Activated naive CD8-positive, alpha-beta T cell (primary cell): Measurements from ENCODE around the gene CDH3.

ENCODE experiments used
- H3K27ac Mint-ChIP-seq: one replicate; pipeline ENCODE4 v1.8.0; 2021; ENCODE audit warnings: mixed read lengths
- H3K27me3 Mint-ChIP-seq: one replicate; pipeline ENCODE4 v1.8.0; 2021; ENCODE audit warnings: mixed read lengths
- H3K36me3 Mint-ChIP-seq: one replicate; pipeline ENCODE4 v1.8.0; 2021; ENCODE audit warnings: mixed read lengths
- H3K4me1 Mint-ChIP-seq: one replicate; pipeline ENCODE4 v1.8.0; 2021; ENCODE audit warnings: low read depth, mixed read lengths
- H3K4me3 Mint-ChIP-seq: one replicate; pipeline ENCODE4 v1.8.0; 2021; ENCODE audit warnings: mild to moderate bottlenecking, mixed read lengths
- H3K9me3 Mint-ChIP-seq: one replicate; pipeline ENCODE4 v1.8.0; 2021; ENCODE audit warnings: low read depth, mixed read lengths

The CDH3 gene

GRCh38 chr16:68644715-68645493 lies at the start of gene CDH3:
Gene CDH3 (plus strand): TSS chr16:68645310. CDS start chr16:68645380, 70 bp downstream.
- H3K36me3 Mint-ChIP-seq: no peaks in the 10 kb centered on the region
- peak within 1 kb of the TSS; percentile 76 for H3K4me3 Mint-ChIP-seq
- H3K27ac Mint-ChIP-seq: no peak within 1 kb of the TSS
- no peaks in the 10 kb centered on the region for H3K9me3 Mint-ChIP-seq
- peaks cover 18% of the 10 kb centered on the region for H3K4me1 Mint-ChIP-seq
- H3K27me3 Mint-ChIP-seq: peaks cover 31% of the 10 kb centered on the region

- peaks cover 2% of the 10 kb centered on the region for H3K4me1 Mint-ChIP-seq
- H3K27me3 Mint-ChIP-seq: no peaks in the 10 kb centered on the region
- H3K9me3 Mint-ChIP-seq: no peaks in the 10 kb centered on the region
- peaks cover 3% of the 10 kb centered on the region for H3K36me3 Mint-ChIP-seq
- H3K27ac Mint-ChIP-seq: no peak overlapping the region
- H3K4me3 Mint-ChIP-seq: no peak overlapping the region
Measured at GRCh38 chr16:68596266-68596665, 48.8 kb upstream of the CDH3 start.

GRCh38 chr16:68599586-68599985 lies 45.5 kb upstream of the CDH3 start:
- Mint-ChIP-seq H3K4me1 (no peaks in the 10 kb centered on the region), H3K36me3 (peaks cover 2% of the 10 kb centered on the region), H3K9me3 (no peaks in the 10 kb centered on the region), H3K27ac (no peak overlapping the region), H3K27me3 (no peaks in the 10 kb centered on the region), H3K4me3 (no peak overlapping the region)

- Mint-ChIP-seq H3K9me3 (no peaks in the 10 kb centered on the region), H3K36me3 (peaks cover 2% of the 10 kb centered on the region), H3K4me1 (no peaks in the 10 kb centered on the region), H3K27ac (no peak overlapping the region), H3K4me3 (no peak overlapping the region), H3K27me3 (no peaks in the 10 kb centered on the region)
Measured at GRCh38 chr16:68605746-68606145, 39.4 kb upstream of the CDH3 start.

GRCh38 chr16:68607443-68607842 lies 37.7 kb upstream of the CDH3 start:
- H3K9me3 Mint-ChIP-seq: no peaks in the 10 kb centered on the region
- no peak overlapping the region for H3K4me3 Mint-ChIP-seq
- no peaks in the 10 kb centered on the region for H3K4me1 Mint-ChIP-seq
- no peaks in the 10 kb centered on the region for H3K27me3 Mint-ChIP-seq
- H3K36me3 Mint-ChIP-seq: peaks cover 2% of the 10 kb centered on the region
- H3K27ac Mint-ChIP-seq: no peak overlapping the region

GRCh38 chr16:68608330-68608729 lies 36.8 kb upstream of the CDH3 start:
- Mint-ChIP-seq H3K27me3 (no peaks in the 10 kb centered on the region), H3K4me1 (no peaks in the 10 kb centered on the region), H3K9me3 (no peaks in the 10 kb centered on the region), H3K27ac (no peak overlapping the region), H3K4me3 (no peak overlapping the region), H3K36me3 (peaks cover 5% of the 10 kb centered on the region)

- Mint-ChIP-seq H3K36me3 (peaks cover 7% of the 10 kb centered on the region), H3K27ac (no peak overlapping the region), H3K9me3 (peaks cover 6% of the 10 kb centered on the region), H3K4me3 (no peak overlapping the region), H3K4me1 (no peaks in the 10 kb centered on the region), H3K27me3 (peaks cover 2% of the 10 kb centered on the region)
Measured at GRCh38 chr16:68612996-68613395, 32.1 kb upstream of the CDH3 start.

GRCh38 chr16:68617734-68618133 lies 27.4 kb upstream of the CDH3 start:
- Mint-ChIP-seq H3K27me3 (peaks cover 2% of the 10 kb centered on the region), H3K9me3 (peaks cover 6% of the 10 kb centered on the region), H3K4me1 (no peaks in the 10 kb centered on the region), H3K4me3 (no peak overlapping the region), H3K27ac (no peak overlapping the region), H3K36me3 (peaks cover 2% of the 10 kb centered on the region)

GRCh38 chr16:68626557-68626956 lies 18.6 kb upstream of the CDH3 start:
- H3K4me3 Mint-ChIP-seq: no peak overlapping the region
- no peaks in the 10 kb centered on the region for H3K4me1 Mint-ChIP-seq
- peaks cover 2% of the 10 kb centered on the region for H3K27me3 Mint-ChIP-seq
- H3K27ac Mint-ChIP-seq: no peak overlapping the region
- no peaks in the 10 kb centered on the region for H3K9me3 Mint-ChIP-seq
- H3K36me3 Mint-ChIP-seq: no peaks in the 10 kb centered on the region

GRCh38 chr16:68627951-68628425 lies 17.1 kb upstream of the CDH3 start:
- Mint-ChIP-seq H3K4me3 (no peak overlapping the region), H3K4me1 (no peaks in the 10 kb centered on the region), H3K9me3 (no peaks in the 10 kb centered on the region), H3K36me3 (no peaks in the 10 kb centered on the region), H3K27ac (no peak overlapping the region), H3K27me3 (peaks cover 2% of the 10 kb centered on the region)

GRCh38 chr16:68629351-68629910 lies 15.7 kb upstream of the CDH3 start:
- H3K4me1 Mint-ChIP-seq: no peaks in the 10 kb centered on the region
- H3K27ac Mint-ChIP-seq: no peak overlapping the region
- peaks cover 2% of the 10 kb centered on the region for H3K27me3 Mint-ChIP-seq
- H3K4me3 Mint-ChIP-seq: no peak overlapping the region
- H3K9me3 Mint-ChIP-seq: no peaks in the 10 kb centered on the region
- no peaks in the 10 kb centered on the region for H3K36me3 Mint-ChIP-seq

- Mint-ChIP-seq H3K36me3 (no peaks in the 10 kb centered on the region), H3K4me3 (no peak overlapping the region), H3K4me1 (no peaks in the 10 kb centered on the region), H3K9me3 (no peaks in the 10 kb centered on the region), H3K27me3 (peaks cover 3% of the 10 kb centered on the region), H3K27ac (no peak overlapping the region)
Measured at GRCh38 chr16:68636064-68636560, 9.0 kb upstream of the CDH3 start.

- Mint-ChIP-seq H3K9me3 (no peaks in the 10 kb centered on the region), H3K27me3 (peaks cover 3% of the 10 kb centered on the region), H3K4me1 (no peaks in the 10 kb centered on the region), H3K36me3 (no peaks in the 10 kb centered on the region), H3K4me3 (no peak overlapping the region), H3K27ac (no peak overlapping the region)
Measured at GRCh38 chr16:68636818-68637217, 8.3 kb upstream of the CDH3 start.

- H3K27me3 Mint-ChIP-seq: peaks cover 16% of the 10 kb centered on the region
- H3K27ac Mint-ChIP-seq: no peak overlapping the region
- no peak overlapping the region for H3K4me3 Mint-ChIP-seq
Measured at GRCh38 chr16:68640972-68641371, 4.1 kb upstream of the CDH3 start.

GRCh38 chr16:68642047-68642435 lies 3.1 kb upstream of the CDH3 start:
- Mint-ChIP-seq H3K27ac (no peak overlapping the region), H3K9me3 (no peaks in the 10 kb centered on the region), H3K27me3 (peaks cover 16% of the 10 kb centered on the region), H3K4me1 (peaks cover 18% of the 10 kb centered on the region), H3K4me3 (no peak overlapping the region), H3K36me3 (no peaks in the 10 kb centered on the region)

More at GRCh38 chr16:68640972-68641371, 4.1 kb upstream of the CDH3 start:
- Mint-ChIP-seq H3K9me3 (no peaks in the 10 kb centered on the region), H3K36me3 (no peaks in the 10 kb centered on the region), H3K4me1 (peaks cover 14% of the 10 kb centered on the region)
